Activated CD8-positive, alpha-beta memory T cell treated with anti-CD3 and anti-CD28 coated beads for 48 hours (primary cell): ENCODE results near the gene PIEZO2.

Experiments
- DNase-seq, 3 experiments: peaks; one replicate each; pipeline ENCODE4 v3.0.0-alpha.2; 2020; ENCODE audit warnings: low read depth in 2 of 3, low spot score in 2 of 3

The PIEZO2 gene

DNA sequence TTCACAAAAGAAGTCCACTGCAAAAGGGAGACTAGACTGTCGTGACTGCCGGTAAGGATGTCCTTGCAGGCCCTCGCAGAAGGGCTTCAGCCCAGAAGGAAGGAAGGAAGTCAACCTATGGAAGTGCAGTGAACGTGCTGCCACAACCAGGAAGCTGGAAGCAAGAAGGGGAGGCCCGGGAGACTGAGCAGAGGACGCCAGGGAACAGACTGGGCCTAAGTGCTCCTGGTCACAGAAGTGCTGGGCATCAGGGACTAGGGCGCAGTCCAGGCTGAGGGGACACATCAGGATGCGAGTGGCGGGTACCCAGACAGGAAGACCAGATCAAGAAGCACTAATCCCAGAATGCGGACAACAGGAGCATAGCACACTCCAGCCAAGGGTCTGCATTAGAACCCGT lies 78.8 kb downstream of the PIEZO2 start:
- DNase-seq = no peak

GRCh38 chr18:11066038-11066437 lies 83.3 kb downstream of the PIEZO2 start:
- no peak for DNase-seq

- DNase-seq = no peak
Observed at GRCh38 chr18:11064727-11065460, 84.5 kb downstream of the PIEZO2 start.

DNA sequence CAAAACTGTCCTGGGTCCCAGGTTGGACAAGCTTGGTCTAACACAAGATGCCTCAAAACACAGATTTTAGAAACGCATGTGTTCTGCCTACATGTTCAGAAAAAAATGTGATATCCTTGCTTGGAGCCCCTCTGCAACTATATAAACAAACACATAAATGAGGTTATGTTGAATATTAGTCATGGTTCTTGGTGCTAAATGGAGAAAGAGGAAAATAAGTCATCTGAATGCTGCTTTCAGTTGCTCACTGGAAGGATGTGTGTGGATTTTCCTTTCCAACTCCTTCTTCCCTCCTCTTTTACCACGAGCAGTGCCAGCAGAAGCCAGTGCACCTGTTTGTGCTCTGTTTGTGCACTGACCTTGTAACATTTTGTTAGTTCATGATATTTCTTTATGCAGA lies 85.3 kb downstream of the PIEZO2 start:
- DNase-seq = no peak

DNA sequence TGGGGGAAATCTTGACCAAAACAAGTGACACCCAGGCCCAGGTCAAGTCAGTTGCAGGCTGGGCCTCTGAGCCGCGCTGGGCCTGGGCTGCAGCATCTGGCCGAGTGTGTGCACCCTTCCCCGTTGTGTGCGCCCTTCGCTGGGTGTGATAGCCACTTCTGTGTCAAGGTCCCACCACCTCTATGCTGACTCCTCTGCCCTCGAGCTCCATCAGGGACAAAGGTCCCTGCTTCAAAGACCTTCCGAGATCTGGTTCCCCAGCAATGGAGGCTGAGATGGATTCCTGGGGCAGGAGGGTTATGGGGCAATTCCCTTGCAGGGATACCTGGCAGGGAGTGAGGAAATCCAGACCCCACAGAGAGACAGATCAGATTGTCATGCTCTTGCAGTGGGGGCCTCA lies 93.6 kb downstream of the PIEZO2 start:
- no peak for DNase-seq

DNA sequence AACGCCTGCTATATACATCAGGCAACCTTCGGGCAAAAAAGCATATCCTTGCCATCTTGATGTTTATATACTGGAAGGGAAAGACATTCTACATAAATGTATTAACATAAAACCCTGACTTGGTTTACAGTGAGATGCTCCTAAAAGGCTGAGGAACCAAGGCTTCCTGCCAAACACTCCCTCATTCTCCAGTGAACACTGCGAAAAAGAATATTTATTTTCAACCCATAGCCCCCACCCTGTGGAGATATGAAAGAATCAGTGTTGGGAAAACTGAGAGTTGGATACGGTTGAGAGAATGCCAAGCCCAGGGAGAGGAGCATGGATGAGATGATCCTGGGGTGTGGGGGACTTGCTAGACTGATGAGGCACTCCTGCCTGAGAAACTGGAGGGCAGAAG lies 94.9 kb downstream of the PIEZO2 start:
- no peak for DNase-seq

GRCh38 chr18:11053293-11053692 lies 96.1 kb downstream of the PIEZO2 start:
- DNase-seq = no peak

- no peak for DNase-seq
Observed at GRCh38 chr18:11052800-11053199, 96.6 kb downstream of the PIEZO2 start.

DNA sequence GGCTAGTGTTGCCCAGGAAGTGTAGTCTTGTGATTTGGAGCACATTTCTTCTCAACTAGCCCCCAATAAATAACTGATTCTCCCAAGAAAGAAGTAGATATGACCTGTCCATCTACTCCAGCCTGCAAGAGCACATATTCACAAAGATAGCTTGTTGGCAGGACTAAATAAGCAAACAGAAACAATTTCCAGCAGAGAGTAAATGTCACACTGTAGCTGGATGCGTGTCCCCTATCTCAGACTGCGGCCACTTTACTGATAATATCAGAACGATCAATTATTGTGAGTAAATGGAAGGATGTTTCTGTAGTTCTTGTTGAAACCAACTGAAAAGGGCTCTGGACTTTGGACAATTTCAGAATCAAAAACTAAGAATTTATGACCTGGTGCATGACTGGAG lies 97.9 kb downstream of the PIEZO2 start:
- no peak for DNase-seq

DNA sequence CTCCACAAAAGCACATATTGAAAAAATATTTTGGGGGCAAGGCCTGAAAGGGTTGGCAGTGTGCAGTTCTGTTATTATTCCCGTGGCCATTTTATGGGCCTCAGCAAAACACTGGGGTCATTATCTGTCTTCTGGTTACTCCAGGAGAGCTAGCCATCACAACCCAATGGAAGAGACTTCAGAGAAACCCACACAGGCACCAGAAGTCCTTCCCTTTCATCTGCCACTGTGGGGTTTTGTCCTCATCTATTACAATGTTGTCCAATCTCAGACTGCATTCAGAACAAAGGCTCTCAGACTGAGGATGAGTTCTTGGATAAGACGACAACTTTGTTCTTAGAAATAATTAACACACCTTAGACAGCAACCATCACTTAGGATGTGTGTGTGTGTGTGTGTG lies 98.4 kb downstream of the PIEZO2 start:
- no peak for DNase-seq

- no peak for DNase-seq
Observed at GRCh38 chr18:11047817-11048216, 101.6 kb downstream of the PIEZO2 start.

DNA sequence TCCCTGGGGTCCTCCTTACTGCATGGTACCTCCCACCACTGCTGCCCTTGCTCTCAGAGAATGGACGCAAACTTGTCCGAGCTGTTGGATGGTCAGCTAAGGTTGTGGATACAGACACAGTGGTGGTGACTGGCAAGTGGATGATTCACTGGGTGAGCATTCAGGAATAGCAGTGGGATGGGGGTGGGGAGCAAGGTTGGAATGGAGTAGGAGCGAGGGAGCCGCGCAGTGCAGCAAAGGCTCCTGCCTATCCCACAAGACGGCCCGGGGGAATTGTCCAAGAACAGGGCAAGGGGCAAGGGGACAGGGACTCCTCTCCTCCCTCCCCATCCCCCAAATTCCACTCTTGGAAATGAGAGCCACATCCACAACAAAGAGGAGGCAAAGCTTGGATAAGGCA lies 102.2 kb downstream of the PIEZO2 start:
- no peak for DNase-seq

- DNase-seq = no peak
Observed at GRCh38 chr18:11046140-11046539, 103.2 kb downstream of the PIEZO2 start.

- DNase-seq = no peak
Observed at GRCh38 chr18:11043694-11044093, 105.7 kb downstream of the PIEZO2 start.

DNA sequence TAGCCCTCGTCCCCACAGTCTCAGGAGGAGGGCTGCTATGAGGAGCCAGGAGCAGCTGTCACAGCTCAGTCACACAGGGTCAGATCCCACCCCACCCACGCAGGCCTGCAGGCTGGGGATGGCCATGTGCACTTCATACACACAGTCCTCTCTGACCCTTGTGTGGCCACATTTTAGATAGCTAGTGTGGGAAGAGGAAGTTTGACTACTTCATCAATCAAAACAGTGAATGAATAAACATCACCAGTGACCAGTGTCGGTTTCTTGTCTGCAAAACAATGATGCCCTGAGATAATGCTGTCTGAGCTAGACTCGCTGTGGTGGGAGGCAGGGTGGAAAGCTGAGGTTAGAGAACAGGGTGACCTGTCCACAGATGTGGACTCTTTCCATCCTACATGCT lies 107.1 kb downstream of the PIEZO2 start:
- DNase-seq = no peak

DNA sequence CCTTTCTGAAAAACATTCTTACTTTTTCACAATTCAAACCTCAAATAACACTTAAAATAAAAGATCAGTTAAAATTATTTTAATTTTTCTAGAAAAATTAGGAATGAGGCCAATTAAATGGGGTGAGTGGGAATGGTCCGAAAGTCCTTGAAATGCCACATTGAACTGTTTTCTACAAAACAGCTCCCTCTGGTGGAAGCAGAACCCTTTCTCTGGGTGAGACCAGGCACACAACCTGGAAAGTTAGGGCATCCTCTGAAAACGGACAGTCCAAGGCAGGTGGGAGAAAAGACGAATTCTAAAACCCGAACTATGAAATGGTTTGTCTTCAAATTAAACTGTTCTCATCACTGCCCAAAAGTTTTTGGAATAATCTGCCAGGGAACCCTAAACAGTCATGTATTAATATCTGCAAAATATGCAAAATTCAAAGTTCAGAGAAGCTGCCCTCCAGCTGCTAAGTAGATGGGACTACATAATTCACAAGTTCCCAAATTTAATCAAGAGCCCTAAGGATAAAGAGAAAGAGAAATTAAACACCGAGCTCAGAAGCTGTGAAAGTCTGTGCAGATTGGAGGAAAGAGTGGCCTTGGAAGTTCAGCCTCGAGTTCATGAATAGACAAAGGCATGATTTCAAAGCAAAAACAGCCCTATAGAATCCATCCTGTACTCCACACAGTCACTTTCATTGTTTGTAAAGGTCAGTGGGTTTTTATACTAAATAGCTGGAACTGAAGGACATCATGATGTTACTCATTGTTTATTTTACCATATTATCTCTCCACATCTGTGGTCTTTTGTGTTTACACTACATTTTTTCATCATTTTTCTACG lies 108.3 kb downstream of the PIEZO2 start:
- DNase-seq = no peak

DNA sequence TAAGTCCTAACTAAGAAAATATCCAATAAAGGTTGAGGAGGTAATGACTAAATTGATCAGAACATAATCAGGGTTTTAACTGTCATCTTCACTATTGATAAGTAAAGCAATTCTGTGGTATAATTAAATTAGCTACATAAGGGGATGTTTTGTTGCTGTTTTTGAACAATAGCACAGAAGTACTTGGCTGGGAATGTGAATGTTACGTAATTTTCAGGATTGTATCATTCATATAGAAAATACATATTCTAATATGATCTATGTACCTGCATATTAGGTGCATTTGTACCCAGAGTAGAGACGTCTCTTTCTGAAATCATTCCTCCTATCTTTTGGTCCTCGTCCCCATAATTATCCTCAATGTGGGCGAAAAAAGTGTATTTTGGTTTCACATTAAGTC lies 109.0 kb downstream of the PIEZO2 start:
- no peak for DNase-seq

DNA sequence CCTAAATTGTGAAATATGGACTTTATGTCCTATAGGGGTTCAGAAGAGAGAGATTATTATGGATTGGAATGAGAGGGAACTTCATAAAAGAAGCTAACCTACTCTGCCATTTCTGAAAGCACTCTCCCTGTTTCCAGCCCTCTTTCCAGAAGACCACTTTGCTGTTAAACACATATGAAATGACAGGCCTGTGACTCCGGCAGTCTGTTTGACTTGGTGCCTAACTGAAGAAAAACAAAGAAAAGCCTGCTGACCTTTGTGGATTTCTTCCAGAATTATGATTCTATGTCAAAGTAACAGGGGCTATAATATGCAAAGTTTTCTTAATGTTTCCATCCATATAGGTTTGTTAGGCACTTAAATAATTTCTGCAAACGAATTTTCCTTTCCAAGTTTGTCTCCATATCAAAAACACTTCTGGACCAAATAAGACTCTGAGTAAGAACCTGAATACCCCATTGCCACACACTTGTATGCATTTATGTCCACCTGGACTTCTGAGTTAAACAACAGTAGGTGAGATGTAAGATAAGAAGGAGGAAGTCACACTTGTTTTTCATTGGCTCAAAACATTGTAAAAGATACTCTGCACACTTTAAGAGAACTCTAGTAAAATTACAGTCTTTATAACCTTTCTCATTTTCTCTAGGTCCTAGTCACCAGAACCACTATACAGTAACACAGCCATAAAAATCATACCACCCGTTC lies 111.7 kb downstream of the PIEZO2 start:
- no peak for DNase-seq

- DNase-seq = no peak
Observed at GRCh38 chr18:11035814-11036495, 113.4 kb downstream of the PIEZO2 start.

GRCh38 chr18:11035376-11035775 lies 114.0 kb downstream of the PIEZO2 start:
- DNase-seq = no peak

DNA sequence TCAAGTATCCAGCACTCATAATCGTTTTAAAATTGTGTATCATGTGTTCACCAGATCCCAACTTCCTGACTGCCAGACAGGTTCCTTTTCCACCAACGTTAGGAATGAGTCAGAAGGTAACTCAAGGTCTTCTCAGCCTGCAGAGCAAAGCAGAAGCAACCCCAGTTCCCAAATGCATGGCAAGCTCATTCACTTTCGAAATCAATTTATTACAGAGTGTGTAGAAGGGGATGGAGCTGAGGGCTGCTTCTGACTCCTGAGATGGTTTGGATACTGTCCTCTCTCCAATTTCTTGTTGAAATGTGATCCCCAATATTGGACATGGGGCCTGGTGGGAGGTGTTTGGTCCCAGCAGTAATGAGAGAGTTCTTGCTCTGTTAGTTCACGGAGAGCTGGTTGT lies 114.5 kb downstream of the PIEZO2 start:
- DNase-seq = no peak
